ENCODE measurements around the gene NFATC1.
"Not testable (repeated sequence)": the region's sequence is repeated elsewhere in the genome, so short reads cannot be mapped to it uniquely, and the experiment has no call there.

NFATC1 gene

DNA sequence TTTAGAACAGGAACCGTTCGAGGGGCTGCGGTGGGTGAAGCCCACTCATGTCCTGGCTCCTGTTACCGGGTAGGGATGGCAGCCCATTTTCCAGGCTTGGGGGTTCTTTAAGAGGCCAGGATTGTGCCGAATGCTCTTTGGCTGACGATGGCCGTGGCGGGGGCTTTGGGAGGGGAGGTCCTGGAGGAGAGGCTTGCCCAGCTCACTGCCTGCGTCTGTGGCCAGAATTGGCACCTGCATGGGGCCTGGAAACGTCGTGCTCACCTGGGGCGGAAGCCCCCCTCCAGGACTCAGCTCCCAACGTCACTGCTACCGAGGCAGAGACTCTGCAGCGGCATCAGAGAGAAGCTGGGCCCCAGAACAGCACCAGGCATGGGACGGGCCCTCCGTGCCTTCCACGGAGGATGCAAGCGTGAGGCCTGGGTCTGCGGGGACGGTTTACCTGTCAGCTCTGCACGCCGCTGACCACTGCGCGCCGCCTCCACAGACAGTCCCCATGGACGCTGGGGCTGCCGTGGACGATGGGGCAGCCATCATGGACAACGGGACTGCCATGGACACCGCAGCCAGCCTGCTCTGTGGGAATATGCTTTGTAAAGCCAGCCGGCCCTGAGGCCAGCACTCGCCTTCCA lies 82.9 kb downstream of the NFATC1 start:
- DNase-seq: no peak

DNA sequence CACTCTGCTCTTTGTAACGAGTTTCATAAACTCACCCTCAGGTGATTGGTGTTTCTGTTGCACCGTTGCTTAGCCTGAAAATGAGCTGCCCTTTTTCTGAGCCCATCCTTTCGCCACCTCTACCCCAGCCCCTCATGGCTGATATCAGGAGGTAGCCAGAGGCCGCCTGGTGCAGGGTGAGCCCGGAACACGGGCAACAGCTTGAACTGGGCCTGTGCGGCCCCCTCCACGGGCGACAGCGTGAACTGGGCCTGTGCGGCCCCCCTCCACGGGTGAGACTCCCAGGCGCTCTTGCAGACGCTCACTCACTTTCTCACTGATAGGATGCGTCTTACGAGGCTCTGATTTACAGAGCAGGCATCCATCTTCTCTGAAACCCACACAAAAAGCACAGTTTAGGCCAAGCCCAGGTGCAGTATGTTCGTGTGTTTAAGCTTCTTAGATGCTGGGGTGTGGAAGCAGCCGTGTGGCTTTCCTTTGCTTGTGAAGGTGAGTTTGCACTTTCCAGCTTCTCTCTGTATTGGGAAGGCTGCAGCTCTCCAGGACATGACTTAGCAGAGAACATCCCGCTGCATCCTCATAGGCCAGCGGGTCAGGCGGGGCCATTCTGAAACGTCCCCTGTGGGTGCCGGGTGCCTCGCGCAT lies 83.5 kb downstream of the NFATC1 start:
- DNase-seq: no peak

DNA sequence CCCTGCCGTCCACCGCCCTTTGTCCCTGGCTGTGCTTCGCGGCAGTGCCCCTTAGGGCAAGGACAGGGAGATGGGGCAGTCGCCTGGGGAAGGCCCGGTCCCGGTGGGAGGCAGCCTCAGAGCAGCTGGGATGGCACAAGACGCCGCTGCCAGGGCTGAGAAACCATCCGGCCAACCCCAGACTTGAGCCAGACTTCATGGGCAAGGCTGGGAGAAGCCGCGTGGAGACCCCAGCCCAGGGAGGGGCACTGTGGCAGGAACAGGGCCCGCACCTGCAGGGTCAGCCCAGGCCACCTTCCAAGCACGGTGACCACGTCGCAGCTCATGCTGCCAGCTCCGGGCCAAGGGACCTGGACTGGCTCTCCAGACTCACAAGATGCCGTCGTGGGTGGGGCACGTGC lies 84.0 kb downstream of the NFATC1 start:
- DNase-seq: no peak

DNA sequence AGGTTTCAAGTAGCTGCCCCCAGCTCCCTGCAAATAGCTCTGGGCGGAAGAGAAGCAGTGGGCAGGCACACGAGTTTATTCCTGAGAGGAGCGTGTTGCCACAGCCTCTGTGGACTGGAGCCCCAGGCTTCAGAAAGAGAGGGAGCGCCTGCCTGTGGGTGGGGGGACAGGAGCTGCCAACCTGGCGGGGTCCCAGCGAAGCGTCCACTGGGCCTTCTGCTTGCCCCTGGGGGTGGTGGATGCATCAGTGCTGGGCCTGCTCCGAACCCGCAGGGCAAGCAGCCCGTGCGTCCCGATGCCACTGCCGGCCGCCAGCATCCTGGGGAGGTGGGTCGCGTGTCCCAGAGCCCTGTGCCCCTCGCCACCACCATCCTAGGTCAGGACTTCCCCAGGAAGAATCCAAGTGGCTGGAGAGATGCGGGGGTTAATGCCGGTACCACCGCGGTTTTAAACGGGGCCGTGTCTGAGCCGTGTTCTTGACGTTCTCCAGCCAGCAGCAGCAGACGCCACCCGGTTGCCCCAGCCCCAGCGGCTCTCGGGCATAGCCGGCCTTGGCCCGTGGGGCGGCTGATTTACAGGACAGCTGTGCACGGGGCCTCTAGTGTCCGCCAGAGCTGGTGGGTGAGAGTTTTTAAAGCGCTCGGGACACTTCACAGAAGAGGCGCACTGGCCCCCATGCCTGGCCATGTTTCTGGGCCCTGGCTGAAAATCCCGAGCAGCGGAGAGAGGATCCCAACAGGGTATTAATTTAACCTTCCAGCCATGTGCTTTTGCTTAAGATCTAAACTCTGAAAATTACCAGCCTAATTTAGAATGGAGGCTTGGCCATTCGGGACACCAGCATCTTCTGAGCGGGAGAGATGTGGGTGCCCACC lies 84.7 kb downstream of the NFATC1 start:
- DNase-seq: no peak

DNA sequence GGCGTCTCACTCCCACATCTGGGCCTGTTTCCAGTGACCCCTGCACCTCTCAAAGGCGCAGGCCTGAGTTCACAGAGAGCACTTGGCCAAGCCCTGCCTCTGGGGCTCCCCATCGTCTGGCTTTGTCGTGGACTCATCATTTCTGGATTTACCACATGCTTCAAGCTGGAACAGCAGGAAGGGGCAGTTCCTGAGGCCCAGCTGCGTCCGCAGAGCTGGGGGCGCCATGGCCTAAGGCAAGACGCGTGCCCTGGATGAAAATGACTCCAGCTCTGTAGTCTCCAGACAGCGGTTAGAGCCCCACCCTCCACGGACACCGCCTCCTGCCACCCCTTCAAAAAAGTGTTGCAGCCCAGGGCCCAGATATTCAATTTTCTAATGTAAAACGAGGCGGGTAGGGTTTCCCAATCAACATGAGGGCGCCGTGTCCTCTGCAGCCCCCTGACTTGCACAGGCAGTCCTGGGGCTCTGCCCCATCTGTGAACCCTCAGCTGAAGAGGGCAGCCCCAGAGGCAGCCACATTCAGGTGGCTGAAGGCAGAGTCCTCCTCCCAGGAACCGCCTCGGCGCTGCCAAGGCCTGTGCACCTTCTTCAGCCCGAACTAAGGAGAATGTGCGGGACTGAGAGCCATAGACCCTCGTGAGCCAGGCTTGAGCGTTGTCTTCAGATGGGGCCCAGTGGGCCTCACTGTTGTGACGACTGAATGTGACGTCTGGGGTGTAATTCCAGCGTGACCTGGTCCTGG lies 85.5 kb downstream of the NFATC1 start:
- DNase-seq: no peak

DNA sequence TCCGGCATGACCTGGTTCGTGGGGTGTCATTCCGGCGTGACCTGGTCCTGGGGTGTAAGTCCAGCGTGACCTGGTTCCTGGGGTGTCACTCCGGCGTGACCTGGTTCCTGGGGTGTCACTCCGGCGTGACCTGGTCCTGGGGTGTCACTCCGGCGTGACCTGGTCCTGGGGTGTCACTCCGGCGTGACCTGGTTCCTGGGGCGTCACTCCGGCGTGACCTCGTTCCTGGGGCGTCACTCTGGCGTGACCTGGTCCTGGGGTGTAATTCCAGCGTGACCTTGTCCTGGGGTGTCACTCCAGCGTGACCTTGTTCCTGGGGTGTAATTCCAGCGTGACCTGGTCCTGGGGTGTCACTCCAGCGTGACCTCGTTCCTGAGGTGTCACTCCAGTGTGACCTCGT lies 87.7 kb downstream of the NFATC1 start:
- not testable (repeated sequence) for DNase-seq

DNA sequence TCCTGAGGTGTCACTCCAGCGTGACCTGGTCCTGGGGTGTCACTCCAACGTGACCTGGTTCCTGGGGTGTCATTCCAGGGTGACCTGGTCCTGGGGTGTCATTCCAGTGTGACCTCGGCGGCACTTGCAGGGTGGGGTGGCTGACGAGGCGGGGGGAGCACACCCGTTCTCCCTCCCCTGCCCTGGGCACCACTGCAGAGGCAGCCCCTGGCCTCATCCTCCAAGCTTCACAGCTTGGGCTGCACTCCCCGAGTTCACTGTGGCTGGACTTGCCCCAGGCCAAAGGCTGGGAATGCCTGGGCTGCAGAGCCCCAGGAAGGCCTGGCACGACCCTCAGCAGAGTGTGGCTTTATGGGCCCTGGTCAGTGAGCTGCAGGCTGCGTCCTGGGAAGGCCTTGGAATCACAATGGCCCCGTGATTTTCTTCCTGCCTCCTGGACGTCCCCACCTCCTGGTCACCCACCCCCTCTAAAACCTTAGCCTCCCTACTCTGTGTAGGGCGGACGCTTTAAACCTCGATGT lies 88.3 kb downstream of the NFATC1 start:
- no peak for DNase-seq

DNA sequence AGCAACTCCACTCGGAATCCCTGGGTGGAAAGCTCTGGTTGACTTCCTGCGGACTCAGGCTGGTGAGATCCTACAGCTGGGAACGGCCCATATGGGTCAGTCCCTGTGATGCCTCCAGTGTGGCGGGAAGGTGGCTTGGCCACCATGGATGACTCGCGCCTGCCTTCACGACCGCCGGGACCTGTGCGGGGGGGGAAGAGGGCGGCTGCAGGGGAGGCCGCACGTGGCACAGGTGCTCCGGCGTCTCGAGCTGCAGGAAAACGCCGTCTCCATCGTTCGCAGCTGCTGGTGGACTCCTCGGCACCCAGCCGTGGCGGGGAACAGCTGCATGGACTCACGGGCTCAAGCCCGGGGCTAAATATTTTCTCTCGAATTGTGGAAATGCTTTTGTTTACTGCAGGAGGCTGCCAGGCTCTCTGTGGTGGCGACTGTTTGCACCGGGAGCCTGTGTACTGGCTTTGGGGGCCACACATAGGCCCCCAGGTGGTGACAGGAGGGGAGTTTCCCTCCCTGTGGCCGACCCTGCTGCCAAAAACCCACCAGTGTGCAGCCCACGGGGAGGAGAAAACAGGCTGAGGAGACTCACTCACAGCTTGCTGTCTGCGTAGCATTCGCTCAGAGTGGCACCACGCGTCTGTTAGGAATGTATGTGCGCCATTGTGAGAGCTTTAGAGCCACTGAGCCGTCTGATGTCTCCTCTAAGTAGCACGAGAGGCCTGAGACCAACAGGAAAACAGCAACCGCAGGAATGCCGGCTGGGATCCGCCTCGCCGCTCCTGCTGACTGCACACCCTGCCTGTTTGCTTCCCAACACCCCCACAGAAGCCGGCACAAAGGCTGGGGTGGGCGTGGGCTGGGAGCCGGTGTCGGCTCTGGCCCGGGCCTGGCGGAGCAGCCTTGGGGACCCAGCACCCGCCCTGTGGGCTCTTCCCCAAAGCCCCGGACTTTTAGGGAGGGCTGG lies 89.2 kb downstream of the NFATC1 start:
- DNase-seq: no peak

DNA sequence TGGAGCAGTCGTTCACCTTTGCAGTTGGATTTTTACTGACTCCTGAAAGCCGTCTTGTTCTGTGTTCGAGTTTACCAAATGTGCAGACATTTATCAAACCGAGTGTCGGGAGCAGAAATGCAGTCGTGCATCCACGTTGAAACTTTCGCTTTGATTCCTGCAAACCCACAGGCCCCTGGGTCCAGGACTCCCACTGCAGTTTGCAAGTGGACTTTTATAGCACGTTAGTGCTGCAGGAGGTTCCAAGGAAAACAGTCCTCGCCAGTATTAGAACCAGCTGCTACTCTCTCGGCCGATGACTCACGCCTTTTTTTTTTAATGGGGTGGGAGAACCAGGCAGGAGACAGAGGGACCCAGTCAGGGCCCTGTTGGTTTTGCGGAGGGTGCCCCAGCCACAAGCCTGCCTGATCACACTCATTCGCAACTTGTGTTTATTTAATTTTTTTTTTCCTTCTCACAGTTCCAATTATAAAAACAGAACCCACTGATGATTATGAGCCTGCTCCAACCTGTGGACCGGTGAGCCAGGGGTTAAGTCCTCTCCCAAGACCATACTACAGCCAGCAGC lies 90.1 kb downstream of the NFATC1 start:
- no peak for DNase-seq

DNA sequence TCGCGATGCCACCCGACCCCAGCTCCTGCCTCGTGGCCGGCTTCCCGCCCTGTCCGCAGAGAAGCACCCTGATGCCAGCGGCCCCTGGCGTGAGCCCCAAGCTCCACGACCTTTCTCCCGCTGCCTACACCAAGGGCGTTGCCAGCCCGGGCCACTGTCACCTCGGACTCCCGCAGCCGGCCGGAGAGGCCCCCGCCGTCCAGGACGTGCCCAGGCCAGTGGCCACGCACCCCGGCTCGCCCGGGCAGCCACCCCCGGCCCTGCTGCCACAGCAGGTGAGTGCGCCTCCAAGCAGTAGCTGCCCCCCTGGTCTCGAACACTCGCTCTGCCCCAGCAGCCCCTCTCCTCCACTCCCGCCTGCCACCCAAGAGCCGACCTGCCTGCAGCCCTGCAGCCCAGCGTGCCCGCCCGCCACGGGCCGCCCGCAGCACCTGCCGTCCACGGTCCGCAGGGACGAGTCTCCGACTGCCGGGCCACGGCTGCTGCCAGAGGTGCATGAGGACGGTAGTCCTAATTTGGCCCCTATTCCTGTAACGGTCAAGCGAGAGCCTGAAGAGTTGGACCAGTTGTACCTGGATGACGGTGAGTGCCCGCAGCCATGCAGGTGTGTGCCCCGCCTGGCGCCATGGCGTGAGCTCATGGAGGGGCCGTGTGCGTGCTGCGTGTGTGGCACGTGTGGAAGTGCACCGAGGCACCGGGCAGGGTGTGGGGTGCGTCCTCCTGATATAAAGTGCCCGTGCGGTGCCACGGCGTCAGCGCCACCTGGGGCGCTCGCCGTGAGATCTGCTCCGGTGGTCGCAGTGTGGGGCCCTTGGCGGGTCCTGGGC lies 90.8 kb downstream of the NFATC1 start:
- DNase-seq: no peak

DNA sequence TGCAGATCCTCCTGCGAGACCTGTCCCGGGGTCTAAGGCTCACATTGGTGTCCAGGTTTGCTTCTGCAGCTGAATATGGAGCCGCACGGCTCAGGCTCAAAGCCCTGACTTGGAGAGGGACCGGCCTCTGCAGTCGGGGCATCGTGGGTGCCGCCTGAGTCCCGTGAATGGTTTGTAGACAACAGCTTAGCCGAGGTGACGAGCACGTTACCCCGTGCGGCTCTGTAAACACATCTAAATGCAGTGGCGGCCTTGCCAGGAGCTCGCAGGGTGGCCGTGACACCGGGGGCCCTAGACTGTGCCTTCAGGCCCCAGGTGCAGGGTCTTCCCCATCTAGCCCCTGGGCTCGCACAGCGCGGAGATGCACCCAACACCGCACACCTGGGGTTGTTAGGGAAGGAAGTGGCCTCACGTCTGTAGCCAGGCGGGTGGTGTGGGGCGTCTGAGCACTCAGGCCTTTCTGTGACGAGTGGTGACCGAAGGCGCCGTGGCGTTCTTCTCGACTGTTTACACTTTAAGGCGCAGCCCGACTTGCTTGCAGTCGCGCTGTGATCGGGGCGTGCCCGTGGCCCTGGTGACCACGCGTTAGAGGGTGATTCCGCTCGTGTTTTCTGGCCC lies 91.6 kb downstream of the NFATC1 start:
- DNase-seq: no peak

DNA sequence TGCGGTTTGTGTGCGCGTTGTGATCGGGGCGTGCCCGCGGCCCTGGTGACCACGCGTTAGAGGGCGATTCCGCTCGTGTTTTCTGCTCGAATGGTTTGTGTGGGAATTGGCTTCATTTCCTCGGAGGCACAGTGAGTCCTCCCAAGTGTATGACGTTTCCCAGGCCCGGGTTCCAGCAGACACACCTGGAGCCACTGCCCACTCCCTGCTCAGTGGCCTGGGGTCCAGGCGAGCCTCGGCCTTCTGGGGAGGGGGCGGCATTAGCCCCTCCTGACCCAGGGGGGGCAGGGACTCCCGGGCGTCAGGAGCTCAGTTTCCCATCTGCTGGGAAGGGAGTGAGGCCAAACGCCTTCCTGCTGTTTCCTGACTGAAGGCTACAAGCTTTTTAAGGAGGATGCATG lies 92.1 kb downstream of the NFATC1 start:
- no peak for DNase-seq

DNA sequence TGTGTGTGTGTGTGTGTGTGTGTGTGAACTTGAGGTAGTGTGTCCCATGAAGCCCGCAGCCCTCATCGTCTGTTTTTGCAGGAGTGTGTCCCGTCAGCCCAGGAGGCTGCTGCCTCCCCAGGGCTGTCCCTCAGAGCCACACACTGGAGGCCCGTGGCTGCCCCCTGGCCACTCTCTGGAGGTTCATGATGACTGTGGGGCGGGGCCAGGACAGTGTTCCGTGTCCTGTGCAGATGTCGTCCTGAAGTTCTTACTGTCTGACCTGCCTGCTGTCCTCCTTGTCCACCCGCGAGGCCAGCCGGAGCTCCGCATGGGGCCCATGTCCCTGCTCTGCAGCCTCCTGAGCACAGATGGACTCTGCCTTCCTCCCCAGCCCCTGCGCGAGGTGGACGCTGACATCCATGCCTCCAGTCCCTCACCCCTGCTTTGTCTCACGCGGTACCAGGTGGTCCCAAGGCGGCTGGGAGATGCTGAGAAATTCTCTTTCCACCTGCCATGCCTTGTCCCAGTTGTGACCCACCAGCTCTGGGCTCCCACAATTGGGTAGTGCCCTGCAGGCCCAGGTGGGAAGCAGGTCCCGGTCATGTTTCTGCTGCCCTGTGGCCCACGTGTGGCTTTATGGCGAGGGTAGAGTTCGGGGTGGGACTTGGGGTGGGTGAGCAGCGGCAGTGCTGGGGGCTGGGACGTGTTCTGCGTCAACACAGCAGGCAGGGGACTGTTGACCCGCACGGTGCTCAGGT lies 92.8 kb downstream of the NFATC1 start:
- DNase-seq: no peak

DNA sequence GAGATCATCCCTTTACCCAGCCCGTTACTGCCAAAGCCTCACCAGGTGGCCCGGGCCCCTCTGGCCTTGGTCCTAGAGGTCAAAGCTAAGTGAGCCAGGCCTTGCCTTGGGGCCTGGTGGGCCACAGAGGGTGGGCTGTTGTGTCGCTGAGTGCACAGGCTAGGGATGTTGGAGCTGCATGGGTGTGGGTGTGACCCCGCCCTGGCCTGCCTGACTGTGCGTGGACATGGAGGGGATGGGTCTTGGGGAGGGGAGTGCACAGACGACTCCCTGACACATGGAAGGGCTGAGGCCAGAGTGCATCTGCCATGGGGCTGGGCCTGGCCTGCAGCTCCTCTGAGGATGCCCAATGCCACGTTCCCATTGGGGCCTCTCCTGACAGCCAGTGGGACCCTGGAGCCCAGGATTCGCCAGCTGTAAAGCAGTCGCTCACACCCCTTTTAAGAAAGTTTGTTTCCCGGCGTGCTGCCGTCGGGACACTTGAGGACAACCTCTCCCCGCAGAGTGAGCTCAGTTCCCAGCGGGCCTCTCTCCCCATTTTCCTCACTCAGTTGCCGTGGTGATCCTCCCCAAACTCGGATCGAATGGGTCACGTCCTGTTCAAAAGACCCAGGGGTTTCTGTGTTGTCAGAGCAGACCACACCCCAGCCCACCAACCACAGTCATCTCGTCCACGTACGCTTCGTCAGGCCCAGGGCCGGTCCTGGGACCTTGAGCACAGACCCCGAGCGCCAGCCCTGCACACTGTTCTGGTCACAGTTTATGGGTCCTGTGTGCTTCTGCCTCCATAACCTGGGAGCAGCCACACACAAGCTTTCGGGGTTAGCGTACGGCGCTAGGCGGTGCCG lies 93.5 kb downstream of the NFATC1 start:
- no peak for DNase-seq

DNA sequence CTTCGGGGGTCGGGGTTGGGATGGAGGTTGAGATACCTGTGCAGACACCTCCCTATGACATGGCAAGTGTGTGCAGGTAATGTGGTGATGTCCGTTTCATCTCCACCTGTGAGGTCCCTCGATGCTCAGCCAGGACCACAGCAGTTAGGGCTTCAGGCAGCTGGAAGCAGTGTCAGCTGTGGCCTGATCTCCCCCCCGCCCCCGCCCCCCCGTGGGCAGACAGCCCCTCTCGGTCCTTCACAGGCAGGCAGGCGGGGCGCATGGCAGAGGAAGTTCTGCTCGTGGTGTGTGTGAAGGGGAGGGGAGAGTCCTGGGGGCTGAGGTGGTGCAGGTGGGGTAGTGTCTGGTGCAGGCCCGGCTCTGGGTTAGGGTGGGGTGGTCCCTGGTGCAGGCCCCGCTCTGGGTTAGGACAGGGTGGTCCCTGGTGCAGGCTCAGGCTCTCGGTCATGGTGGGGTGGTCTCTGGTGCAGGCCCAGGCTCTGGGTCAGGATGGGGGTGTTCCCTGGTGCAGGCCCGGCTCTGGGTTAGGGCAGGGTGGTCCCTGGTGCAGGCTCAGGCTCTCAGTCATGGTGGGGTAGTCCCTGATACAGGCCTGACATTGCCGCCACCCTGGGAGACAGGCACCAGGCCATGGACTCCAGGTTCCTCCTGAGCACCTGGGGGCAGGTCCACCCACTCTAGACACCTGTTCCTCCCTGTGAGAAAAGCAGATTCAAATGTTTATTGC lies 94.3 kb downstream of the NFATC1 start:
- no peak for DNase-seq

DNA sequence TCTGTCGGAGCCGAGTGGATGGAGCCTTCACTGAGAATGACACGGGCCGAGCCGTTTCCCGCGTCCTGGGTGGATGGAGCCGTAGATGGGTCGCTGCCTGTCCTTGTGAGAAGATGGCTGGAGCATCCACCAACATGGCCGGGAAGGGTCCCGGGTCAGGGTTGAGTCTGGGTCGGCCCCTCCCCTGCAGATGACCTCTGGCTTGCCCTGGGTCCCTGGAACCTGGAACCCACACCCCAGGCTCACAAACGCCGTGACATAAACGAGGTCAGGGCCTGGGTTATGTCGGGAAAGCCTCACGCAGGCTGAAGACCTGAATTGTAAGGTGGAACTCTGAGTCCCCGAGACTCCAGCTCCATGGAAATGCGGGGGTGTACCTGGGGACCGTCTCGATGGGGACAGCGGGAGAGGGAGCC lies 94.9 kb downstream of the NFATC1 start:
- no peak for DNase-seq

DNA sequence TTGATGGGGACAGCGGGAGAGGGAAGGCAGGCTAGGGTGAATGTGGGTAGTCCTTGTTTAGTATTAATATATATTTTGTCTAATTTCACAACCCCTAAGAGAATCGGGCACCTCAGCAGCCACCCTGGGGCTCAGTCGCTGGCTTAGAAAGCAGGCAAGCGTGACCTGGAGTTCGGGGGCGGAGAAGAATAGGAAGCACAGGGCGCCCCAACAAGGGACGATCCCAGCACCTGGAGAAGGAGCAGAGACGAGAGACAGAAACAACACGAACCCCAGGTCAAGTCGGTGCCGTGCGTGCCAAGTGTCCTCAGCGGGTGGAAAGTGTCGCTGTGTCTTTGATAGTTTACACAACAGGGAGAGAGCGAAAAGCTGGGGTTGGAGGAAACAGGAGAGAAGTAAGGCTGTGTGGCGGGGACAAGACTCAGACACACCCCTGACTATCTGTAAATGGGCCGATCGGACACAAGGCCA lies 95.4 kb downstream of the NFATC1 start:
- DNase-seq: no peak

All from suppressor macrophage treated with lipopolysaccharide for 1 hour (primary cell).